Activated naive CD8-positive, alpha-beta T cell treated with anti-CD3 and anti-CD28 coated beads for 36 hours (primary cell): ENCODE data around the gene SFXN5. TPM values are rescaled to one million over a fixed set of nuclear protein-coding genes. Genes with fewer than 3 reads are reported as not detected.
"Not testable (repeated sequence)": the region's sequence is repeated elsewhere in the genome, so short reads cannot be mapped to it uniquely, and the experiment has no call there.

Experiments
- DNase-seq: peaks from one replicate; pipeline ENCODE4 v3.0.0; 2021
- H3K27ac Mint-ChIP-seq: one replicate; pipeline ENCODE4 v1.8.0; 2022; ENCODE audit warnings: mild to moderate bottlenecking, moderate library complexity, mixed read lengths
- H3K27me3 Mint-ChIP-seq: one replicate; pipeline ENCODE4 v1.8.0; 2022; ENCODE audit warnings: mild to moderate bottlenecking, mixed read lengths
- H3K36me3 Mint-ChIP-seq: one replicate; pipeline ENCODE4 v1.8.0; 2021; ENCODE audit warnings: mild to moderate bottlenecking, mixed read lengths
- H3K4me1 Mint-ChIP-seq: one replicate; pipeline ENCODE4 v1.8.0; 2021; ENCODE audit warnings: mixed read lengths
- H3K4me3 Mint-ChIP-seq: one replicate; pipeline ENCODE4 v1.8.0; 2022; ENCODE audit warnings: mild to moderate bottlenecking, moderate library complexity, mixed read lengths
- H3K9me3 Mint-ChIP-seq: one replicate; pipeline ENCODE4 v1.8.0; 2022; ENCODE audit warnings: mixed read lengths
- total RNA-seq, 2 experiments: library from RNA; stranded (reverse); gene quantifications; one replicate each; pipeline ENCODE4 v1.2.3, GENCODE V29; 2021

The SFXN5 gene
- total RNA-seq, 2 experiments from 2014 or later = 8.3 to 10.8 TPM

- DNase-seq = no peak
- Mint-ChIP-seq H3K27ac (no peak overlapping the region), H3K27me3 (no peaks in the 10 kb centered on the region), H3K4me1 (peaks cover 13% of the 10 kb centered on the region), H3K36me3 (no peaks in the 10 kb centered on the region), H3K9me3 (no peaks in the 10 kb centered on the region), H3K4me3 (no peak overlapping the region)
Observed at GRCh38 chr2:73074110-73075069, 2.9 kb upstream of the SFXN5 start.

DNA sequence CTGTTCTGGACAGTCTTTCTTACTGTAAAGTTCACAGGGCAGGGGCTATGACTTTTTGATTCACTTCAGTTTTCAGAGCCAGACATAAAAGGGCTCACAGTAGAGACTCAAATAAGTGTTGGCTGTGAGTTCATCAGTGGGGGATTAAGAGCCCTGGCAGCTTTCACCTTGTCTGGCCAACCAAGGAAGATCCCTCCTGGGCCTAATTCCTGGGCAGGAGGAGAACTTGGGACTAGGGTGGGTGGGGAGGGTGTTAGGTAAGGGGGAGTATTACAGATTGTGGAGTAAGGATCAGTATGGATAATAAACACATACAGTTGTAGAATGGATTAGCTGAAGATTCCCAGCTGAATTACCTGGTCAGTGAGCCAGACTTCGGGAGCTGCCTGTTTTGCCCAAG, 904 bp upstream of the SFXN5 start:
- no peaks in the 10 kb centered on the region for H3K9me3 Mint-ChIP-seq
- no peaks in the 10 kb centered on the region for H3K36me3 Mint-ChIP-seq
- DNase-seq = no peak
- peak overlapping the region; percentile 88 for H3K27ac Mint-ChIP-seq
- H3K27me3 Mint-ChIP-seq = no peaks in the 10 kb centered on the region
- H3K4me3 Mint-ChIP-seq = peak overlapping the region; percentile 78
- H3K4me1 Mint-ChIP-seq = peaks cover 22% of the 10 kb centered on the region

- Mint-ChIP-seq H3K36me3 (no peaks in the 10 kb centered on the region), H3K27ac (peak overlapping the region; percentile 88), H3K4me1 (peaks cover 22% of the 10 kb centered on the region), H3K4me3 (peak overlapping the region; percentile 78), H3K27me3 (no peaks in the 10 kb centered on the region), H3K9me3 (no peaks in the 10 kb centered on the region)
- DNase-seq = peak; percentile 25
Observed at GRCh38 chr2:73072129-73072395, 550 bp upstream of the SFXN5 start.

DNA sequence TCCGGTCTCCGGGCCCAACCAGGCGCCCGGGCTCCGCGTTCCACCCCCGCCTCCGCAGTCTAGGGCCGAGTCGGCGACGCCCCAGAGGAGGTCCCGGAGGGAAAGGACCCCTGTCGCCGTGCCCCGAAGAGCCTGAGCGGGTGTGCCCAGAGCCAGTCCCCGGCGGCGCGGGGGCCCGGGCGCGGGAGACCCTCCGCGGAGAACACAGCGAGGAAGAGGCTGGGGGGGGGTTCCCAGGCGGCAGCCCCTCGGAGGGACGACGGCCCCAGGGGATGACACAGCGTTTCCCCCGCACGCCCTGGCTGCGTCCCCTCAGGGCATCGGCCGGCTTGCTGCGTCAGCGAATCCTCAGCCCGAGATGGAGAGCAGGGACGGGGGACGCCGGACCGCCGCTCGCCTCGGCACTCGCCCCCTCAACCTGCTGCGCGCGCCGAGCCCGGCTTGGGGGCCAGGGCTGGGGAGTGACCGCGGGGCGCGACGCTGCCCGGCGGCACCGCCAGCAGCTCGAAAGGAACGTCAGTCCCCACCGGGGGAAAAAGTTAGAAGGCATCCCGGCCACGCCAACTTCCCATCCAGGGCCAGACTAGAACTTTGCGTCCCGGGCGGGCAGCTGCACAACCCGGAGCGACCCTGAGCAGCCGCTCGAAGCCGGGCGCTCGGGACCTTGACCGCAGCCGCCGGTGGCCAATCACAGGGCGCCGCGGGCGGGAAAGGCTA, 711 bp downstream of the SFXN5 start:
- H3K36me3 Mint-ChIP-seq = peaks cover 2% of the 10 kb centered on the region
- peak; percentile 77 for DNase-seq
- no peaks in the 10 kb centered on the region for H3K9me3 Mint-ChIP-seq
- H3K27me3 Mint-ChIP-seq = no peaks in the 10 kb centered on the region
- peaks cover 24% of the 10 kb centered on the region for H3K4me1 Mint-ChIP-seq
- peak overlapping the region; percentile 88 for H3K27ac Mint-ChIP-seq
- peak overlapping the region; percentile 78 for H3K4me3 Mint-ChIP-seq

DNA sequence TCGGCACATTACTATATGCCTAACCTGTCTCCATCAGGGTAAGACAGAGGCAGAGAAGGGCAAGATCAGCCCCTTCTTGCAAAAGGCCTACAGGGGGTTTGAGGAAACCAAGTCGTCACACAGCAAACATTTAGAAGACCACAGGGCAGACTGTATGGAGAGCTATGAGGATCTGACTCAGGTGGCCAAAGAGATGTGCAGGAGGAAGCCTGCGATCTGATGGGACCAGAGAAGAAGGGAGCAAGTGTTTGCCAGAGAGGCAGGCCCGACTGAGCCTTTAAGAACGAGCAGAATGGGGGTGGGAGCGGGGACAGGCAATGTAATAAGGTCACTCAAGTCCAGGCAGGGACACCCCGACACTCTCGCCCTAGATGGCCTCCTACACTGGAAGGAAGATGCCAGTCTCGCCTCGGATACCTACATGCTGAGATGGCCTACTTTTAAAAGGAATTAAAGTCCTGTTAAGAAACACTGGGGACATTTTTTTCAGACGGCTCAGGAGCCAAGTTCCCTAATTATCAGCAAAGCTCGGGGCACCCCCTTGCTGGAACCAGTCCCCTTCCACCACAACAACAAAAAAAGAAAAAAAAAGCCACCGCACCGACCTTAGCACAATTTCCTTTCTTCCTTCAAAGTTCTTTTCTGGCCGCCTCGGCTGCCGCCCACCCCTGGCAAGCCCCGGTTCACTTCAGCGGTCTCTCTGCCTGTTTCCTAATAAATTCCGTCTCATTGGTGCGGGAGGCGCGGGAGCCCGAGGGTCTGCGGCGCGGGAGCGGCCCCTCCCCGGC, 1.5 kb downstream of the SFXN5 start:
- Mint-ChIP-seq H3K4me1 (peaks cover 27% of the 10 kb centered on the region), H3K4me3 (peak overlapping the region; percentile 78), H3K27me3 (no peaks in the 10 kb centered on the region), H3K27ac (peak overlapping the region; percentile 5), H3K36me3 (peaks cover 2% of the 10 kb centered on the region), H3K9me3 (no peaks in the 10 kb centered on the region)
- no peak for DNase-seq

DNA sequence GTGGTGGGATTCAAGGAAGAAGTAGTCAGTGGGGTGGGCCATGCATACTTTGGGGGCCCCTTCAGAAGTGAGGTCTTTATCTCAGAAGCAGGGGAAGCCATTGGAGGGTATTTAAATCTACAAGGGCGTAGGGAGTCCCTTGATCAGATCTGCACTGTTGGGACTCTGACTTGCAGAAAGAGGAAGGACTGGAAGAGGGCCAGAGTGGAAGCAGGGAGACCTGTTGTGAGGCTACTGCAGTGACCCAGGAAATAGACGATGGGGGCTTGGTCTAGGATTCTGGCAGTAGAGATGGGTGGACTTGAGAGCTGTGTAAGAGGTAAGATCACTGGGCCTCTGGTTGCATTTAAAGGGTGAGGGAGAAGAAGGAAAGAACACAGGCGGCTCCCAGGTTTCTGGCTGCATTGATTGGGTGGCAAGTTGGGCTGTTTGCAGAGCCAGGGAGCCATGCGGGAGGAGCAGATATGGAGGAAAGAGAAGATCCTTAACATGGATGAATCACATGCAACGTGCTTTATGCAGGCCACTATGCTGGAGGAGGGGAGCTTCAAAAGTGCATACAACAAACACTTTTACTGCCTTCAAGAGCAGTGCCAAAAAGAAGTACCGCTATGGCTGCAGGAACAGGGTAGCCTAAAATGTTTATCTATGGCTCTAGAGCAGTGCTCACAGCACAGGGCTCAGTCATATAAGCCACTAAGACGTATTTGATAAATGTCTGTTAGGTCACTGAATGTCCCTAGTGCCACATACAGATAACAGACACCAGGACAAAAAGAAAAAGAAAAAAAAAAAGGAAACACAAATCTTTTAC, 2.3 kb downstream of the SFXN5 start:
- no peaks in the 10 kb centered on the region for H3K27me3 Mint-ChIP-seq
- H3K36me3 Mint-ChIP-seq = peaks cover 2% of the 10 kb centered on the region
- H3K4me1 Mint-ChIP-seq = peaks cover 31% of the 10 kb centered on the region
- no peaks in the 10 kb centered on the region for H3K9me3 Mint-ChIP-seq
- H3K4me3 Mint-ChIP-seq = peak overlapping the region; percentile 78
- H3K27ac Mint-ChIP-seq = peak overlapping the region; percentile 5
- DNase-seq = no peak

DNA sequence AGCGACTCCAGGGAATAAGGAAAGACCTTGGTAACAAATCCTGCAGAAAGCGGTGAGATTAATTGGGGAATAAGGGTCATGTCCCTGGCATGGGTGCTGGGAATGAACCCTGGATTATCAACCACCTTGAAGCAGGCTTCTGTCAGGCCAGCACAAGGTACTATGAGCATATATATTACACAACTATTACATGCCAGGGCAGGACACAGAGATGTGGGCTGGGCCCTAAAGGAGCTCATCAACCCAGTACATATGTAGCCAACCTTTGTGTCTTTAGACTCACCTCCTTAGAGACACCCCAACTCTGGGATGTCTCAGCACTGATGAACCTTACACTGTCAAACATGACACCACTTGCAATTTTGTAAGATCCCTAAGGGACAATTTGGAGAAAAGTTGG, 3.4 kb downstream of the SFXN5 start:
- Mint-ChIP-seq H3K27ac (no peak overlapping the region), H3K36me3 (peaks cover 2% of the 10 kb centered on the region), H3K9me3 (no peaks in the 10 kb centered on the region), H3K27me3 (no peaks in the 10 kb centered on the region), H3K4me3 (no peak overlapping the region), H3K4me1 (peaks cover 31% of the 10 kb centered on the region)
- DNase-seq = no peak

DNA sequence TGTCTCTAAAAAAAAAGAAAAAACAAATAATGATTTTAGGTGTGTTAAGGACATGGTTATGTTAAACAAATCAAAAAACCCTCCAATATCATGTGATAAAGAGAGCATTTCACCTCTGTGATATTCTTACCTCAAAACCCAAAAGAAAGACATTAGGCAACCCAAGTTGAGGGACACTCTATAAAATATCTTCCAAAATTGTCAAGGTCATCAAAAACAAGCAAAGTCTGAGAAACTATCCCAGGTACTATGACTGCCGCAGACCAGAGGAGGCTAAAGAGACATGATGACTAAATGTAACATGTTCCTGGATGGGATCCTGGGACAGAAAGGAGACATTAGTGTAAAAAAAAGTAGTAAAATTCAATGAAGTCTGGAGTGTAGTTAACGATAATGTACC, 4.5 kb downstream of the SFXN5 start:
- Mint-ChIP-seq H3K27ac (no peak overlapping the region), H3K36me3 (peaks cover 2% of the 10 kb centered on the region), H3K9me3 (no peaks in the 10 kb centered on the region), H3K4me1 (peaks cover 28% of the 10 kb centered on the region), H3K4me3 (no peak overlapping the region), H3K27me3 (no peaks in the 10 kb centered on the region)
- DNase-seq = no peak

- H3K4me3 Mint-ChIP-seq, H3K27ac Mint-ChIP-seq, H3K9me3 Mint-ChIP-seq, DNase-seq, H3K27me3 Mint-ChIP-seq, H3K36me3 Mint-ChIP-seq: not testable (repeated sequence)
- peaks cover 23% of the 10 kb centered on the region for H3K4me1 Mint-ChIP-seq
Observed at GRCh38 chr2:73065070-73065469, 6.4 kb downstream of the SFXN5 start.

GRCh38 chr2:73063909-73064875, 7.3 kb downstream of the SFXN5 start:
- Mint-ChIP-seq H3K4me3 (no peak overlapping the region), H3K27ac (peak overlapping the region; percentile 9), H3K9me3 (no peaks in the 10 kb centered on the region), H3K27me3 (no peaks in the 10 kb centered on the region), H3K36me3 (peaks cover 2% of the 10 kb centered on the region), H3K4me1 (peaks cover 16% of the 10 kb centered on the region)
- DNase-seq = no peak

DNA sequence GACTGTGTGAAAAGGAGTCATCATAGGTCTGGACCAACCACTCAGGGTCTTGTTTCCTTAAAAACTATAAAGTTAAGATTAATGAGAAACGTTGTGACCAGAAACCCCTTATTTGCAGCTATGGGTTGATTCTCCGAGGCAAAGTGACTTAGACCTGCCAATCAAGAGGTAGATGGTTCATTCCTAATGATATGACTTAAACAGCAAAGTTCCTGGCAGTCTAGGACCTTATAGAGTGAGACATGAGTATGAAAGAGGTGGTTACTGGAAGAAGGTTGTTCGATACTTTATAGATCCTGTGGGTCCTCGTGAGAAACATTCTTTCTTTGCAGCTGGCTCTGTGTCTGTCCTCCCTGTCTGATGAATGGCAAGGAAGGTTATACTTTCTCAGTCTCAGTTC, 8.0 kb downstream of the SFXN5 start:
- H3K36me3 Mint-ChIP-seq = peaks cover 2% of the 10 kb centered on the region

GRCh38 chr2:73059106-73059505, 12.4 kb downstream of the SFXN5 start:
- no peaks in the 10 kb centered on the region for H3K27me3 Mint-ChIP-seq
- peaks cover 23% of the 10 kb centered on the region for H3K36me3 Mint-ChIP-seq
- peaks cover 4% of the 10 kb centered on the region for H3K9me3 Mint-ChIP-seq
- no peak overlapping the region for H3K4me3 Mint-ChIP-seq
- no peak for DNase-seq
- no peaks in the 10 kb centered on the region for H3K4me1 Mint-ChIP-seq
- no peak overlapping the region for H3K27ac Mint-ChIP-seq

More for the DNA sequence above, 8.0 kb downstream of the SFXN5 start:
- Mint-ChIP-seq H3K27me3 (no peaks in the 10 kb centered on the region), H3K9me3 (no peaks in the 10 kb centered on the region), H3K27ac (no peak overlapping the region), H3K4me1 (peaks cover 11% of the 10 kb centered on the region), H3K4me3 (no peak overlapping the region)
- no peak for DNase-seq

DNA sequence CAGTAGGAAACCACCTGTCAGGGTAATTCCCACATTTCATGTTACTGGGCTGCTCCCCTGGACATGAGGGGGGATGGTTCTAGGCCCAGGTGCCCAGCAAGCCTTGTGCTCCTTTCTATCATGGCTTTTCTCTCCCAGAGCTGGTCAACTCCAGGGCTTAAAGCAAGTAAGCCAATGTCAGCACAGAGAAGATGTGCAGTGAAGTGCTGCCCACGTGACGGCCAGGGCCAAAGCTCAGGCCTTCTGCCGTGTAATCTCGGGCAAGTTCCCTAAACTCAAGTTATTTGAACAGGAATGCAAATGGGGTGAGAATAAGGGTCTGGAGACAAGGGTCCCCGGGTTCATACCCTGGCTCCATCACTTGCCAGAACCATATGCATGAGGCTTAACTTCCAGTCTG, 16.5 kb downstream of the SFXN5 start:
- no peak for DNase-seq
- Mint-ChIP-seq H3K9me3 (peaks cover 4% of the 10 kb centered on the region), H3K4me3 (no peak overlapping the region), H3K4me1 (no peaks in the 10 kb centered on the region), H3K27ac (no peak overlapping the region), H3K36me3 (peaks cover 23% of the 10 kb centered on the region), H3K27me3 (no peaks in the 10 kb centered on the region)
